Tibial artery (tissue), 4 donors: ENCODE measurements around the gene RHOT1.

Experiments used
- DNase-seq, 2 donors: peaks; one replicate each; pipeline ENCODE4 v3.0.0-alpha.2; 2019
- H3K27ac ChIP-seq, 2 donors: fragments of 200-600 bp; sonication (generic) in 1 of 2; 1 replicate in 1 of 2; 2 replicates in 1 of 2; pipeline ENCODE4 v1.5.1; 2018 to 2019; ENCODE audit warnings: mild to moderate bottlenecking in 1 of 2
- H3K27me3 ChIP-seq, 2 donors: fragments of 200-600 bp; sonication (generic) in 1 of 2; one replicate each; pipeline versions ENCODE4 v1.5.1 to v1.6.0; 2016 to 2019
- H3K36me3 ChIP-seq, 3 donors: fragments of 200-600 bp; sonication (generic) in 2 of 3; one replicate each; pipeline ENCODE4 v1.5.1; 2016 to 2019; ENCODE audit warnings: mild to moderate bottlenecking in 2 of 3
- H3K4me1 ChIP-seq, 4 donors: fragments of 200-600 bp; sonication (generic) in 2 of 4; 1 replicate in 3 of 4; 2 replicates in 1 of 4; pipeline ENCODE4 v1.5.1; 2016 to 2019
- H3K4me3 ChIP-seq, 2 donors: fragments of 200-600 bp; sonication (generic) in 1 of 2; 1 replicate in 1 of 2; 2 replicates in 1 of 2; pipeline ENCODE4 v1.5.1; 2018 to 2019; ENCODE audit warnings: mild to moderate bottlenecking in 2 of 2
- H3K9me3 ChIP-seq, 3 donors: fragments of 200-600 bp; sonication (generic) in 1 of 3; one replicate each; pipeline ENCODE4 v1.5.1; 2016 to 2019
- intact Hi-C: fragments of 100-400 bp; cut with DNase I; formaldehyde crosslinking; loops from one replicate; pipeline ENCODE4 v1.15.0; 2023; ENCODE audit warnings: low total_unique reads
- TF ChIP-seq, protein P1 (sequence below), 2 experiments: fragments of 200-600 bp in 1 of 2; fragments of 450-650 bp in 1 of 2; IDR thresholded peaks; one replicate each; pipeline ENCODE4 v1.5.1; 2017 to 2019; ENCODE audit warnings: antibody characterized with exemption in 2 of 2, mild to moderate bottlenecking in 1 of 2, moderate library complexity in 1 of 2

Gene RHOT1

DNA sequence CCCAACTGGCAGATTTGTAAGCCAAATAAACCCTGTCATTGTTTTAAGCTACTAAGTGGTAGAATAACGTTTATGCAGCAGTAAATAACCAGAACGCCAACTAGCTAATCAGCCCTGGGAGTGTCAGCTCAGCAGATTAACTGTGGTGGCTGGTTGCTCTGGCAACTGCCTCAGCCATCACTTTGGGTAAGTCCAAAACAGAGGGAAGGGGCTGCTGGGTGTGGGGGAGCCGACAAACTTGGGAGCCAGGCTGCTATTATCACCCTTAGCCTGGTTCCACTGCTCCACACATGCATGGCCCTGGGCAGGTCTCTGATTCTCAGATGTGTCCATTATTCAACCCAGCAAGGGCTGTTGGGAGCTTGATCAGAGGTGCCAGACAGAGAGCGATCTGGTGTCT lies 22.2 kb upstream of the RHOT1 start:
- Histone ChIP-seq H3K27me3 (peaks cover 0 to 24% of the 10 kb centered on the region in 2 donors), H3K36me3 (no peaks in the 10 kb centered on the region), H3K27ac (no peak overlapping the region), H3K9me3 (no peaks in the 10 kb centered on the region), H3K4me1 (peaks cover 0 to 4% (median 0%) of the 10 kb centered on the region in 4 donors), H3K4me3 (no peak overlapping the region)
- TF ChIP-seq, protein P1, sequence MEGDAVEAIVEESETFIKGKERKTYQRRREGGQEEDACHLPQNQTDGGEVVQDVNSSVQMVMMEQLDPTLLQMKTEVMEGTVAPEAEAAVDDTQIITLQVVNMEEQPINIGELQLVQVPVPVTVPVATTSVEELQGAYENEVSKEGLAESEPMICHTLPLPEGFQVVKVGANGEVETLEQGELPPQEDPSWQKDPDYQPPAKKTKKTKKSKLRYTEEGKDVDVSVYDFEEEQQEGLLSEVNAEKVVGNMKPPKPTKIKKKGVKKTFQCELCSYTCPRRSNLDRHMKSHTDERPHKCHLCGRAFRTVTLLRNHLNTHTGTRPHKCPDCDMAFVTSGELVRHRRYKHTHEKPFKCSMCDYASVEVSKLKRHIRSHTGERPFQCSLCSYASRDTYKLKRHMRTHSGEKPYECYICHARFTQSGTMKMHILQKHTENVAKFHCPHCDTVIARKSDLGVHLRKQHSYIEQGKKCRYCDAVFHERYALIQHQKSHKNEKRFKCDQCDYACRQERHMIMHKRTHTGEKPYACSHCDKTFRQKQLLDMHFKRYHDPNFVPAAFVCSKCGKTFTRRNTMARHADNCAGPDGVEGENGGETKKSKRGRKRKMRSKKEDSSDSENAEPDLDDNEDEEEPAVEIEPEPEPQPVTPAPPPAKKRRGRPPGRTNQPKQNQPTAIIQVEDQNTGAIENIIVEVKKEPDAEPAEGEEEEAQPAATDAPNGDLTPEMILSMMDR (IDR thresholded peaks at IDR 0.05), result no peak
- intact Hi-C loops, result no loop called here
- no peak for DNase-seq

DNA sequence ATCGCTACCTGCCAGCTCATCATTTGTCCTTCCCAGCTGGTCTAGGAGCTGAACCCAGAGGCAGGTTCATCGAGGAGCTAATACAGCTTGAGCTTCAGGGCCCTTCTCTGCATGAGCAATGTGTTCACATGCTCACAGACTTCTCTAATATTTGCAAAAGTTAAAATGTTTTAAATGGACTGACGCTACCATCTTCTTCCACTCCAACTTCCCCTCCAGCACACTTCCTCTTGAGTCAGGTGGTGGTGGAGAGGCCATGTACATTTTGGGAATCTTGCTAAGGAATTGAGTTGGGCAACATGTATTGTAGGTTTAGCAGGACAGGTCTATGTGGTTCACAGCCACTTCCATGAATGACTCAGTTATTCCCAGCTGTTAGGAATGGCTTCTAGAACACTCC lies 21.6 kb upstream of the RHOT1 start:
- intact Hi-C loops, result no loop called here
- Histone ChIP-seq H3K4me1 (peaks cover 0 to 4% (median 0%) of the 10 kb centered on the region in 4 donors), H3K9me3 (no peaks in the 10 kb centered on the region), H3K36me3 (no peaks in the 10 kb centered on the region), H3K4me3 (no peak overlapping the region), H3K27ac (no peak overlapping the region), H3K27me3 (peaks cover 0 to 24% of the 10 kb centered on the region in 2 donors)
- TF ChIP-seq, protein P1 (IDR thresholded peaks at IDR 0.05), result no peak
- no peak for DNase-seq

DNA sequence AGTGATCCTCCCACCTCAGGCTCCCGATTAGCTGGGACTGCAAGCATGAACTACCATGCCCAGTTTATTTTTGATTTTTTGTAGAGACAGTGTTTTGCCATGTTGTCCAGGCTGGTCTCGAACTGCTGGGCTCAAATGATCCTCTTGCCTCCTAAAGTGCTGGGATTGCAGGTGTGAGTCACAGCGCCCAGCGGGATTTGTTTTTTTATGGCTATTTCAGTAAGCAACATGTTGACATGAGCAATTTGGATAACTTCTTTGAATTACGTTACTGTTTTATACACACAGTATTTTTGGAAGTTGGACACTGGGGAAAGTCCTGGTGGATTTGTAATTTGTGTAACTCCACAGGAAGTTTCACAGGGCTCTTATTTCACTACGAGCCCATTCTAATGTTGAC lies 18.5 kb upstream of the RHOT1 start:
- H3K36me3 ChIP-seq, result no peaks in the 10 kb centered on the region
- DNase-seq, result no peak
- intact Hi-C loops, result no loop called here
- H3K4me3 ChIP-seq, result no peak overlapping the region
- H3K9me3 ChIP-seq, result no peaks in the 10 kb centered on the region
- TF ChIP-seq, protein P1 (IDR thresholded peaks at IDR 0.05), result no peak
- no peaks in the 10 kb centered on the region for H3K27me3 ChIP-seq
- peaks cover 0 to 19% (median 1%) of the 10 kb centered on the region in 4 donors for H3K4me1 ChIP-seq
- H3K27ac ChIP-seq, result no peak overlapping the region

DNA sequence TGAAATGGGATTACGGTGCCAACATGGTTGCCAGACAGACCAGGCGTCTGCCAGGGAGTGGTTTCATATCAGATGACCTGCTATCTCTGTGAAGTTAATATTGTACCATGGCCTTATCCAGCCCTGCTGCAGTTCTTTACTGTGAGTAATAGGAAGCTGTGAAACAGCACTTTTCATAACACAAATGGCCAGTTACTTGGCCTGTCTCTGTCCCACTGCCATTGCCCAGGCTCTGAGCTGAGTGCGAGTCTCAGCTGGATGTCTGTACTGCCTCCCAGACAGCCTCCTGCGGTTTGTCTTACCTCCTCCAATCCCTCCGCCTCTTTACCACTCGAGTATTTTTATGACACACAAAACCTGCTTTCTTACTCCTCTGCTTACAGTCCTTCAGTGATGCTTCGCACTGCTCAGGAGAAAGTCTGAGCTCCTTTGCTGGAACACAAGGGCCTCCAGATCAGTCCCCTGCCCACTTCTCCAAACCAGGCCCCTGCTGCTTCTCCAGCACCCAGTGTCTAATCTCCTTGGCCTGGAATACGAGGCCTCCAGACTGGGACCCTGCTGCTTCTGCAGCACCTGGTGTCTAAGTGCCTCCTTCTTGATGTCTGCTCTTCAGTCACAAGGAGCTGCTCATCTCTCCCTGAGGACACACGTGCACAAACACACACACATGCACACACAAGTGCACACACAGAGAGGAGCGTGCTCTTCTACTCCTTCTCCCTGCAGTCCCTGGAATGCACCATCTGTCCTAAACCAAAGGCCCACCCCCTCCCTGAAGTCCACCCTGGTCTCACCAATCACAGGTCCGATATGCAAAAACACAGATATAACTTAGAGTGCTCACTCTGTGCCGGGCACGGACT lies 17.1 kb upstream of the RHOT1 start:
- DNase-seq, result no peak
- no peak overlapping the region for H3K4me3 ChIP-seq
- intact Hi-C loops, result no loop called here

DNA sequence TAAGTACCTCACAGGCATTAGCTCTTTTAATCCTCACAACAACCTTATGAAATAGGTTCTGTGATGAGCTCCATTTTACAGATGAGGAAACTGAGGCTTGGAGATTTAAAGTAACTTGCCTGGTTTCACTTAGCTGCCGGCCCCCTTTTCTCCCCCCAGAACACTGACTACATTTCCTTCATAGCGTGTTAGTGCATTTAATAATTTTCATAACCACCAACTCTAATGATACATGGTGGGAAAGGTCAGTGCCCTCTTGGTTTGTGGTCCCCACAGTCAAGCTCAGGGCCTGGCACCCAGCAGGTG lies 16.5 kb upstream of the RHOT1 start:
- no peak for DNase-seq
- no peak overlapping the region for H3K27ac ChIP-seq
- TF ChIP-seq, protein P1 (IDR thresholded peaks at IDR 0.05), result no peak
- H3K36me3 ChIP-seq, result no peaks in the 10 kb centered on the region
- H3K4me3 ChIP-seq, result no peak overlapping the region
- H3K9me3 ChIP-seq, result no peaks in the 10 kb centered on the region
- intact Hi-C loops, result no loop called here
- no peaks in the 10 kb centered on the region for H3K27me3 ChIP-seq
- peaks cover 0 to 22% (median 1%) of the 10 kb centered on the region in 4 donors for H3K4me1 ChIP-seq

More for the DNA sequence above, 17.1 kb upstream of the RHOT1 start:
- H3K9me3 ChIP-seq, result no peaks in the 10 kb centered on the region
- H3K4me1 ChIP-seq, result peaks cover 0 to 22% (median 1%) of the 10 kb centered on the region in 4 donors
- no peaks in the 10 kb centered on the region for H3K27me3 ChIP-seq
- TF ChIP-seq, protein P1 (IDR thresholded peaks at IDR 0.05), result no peak
- no peaks in the 10 kb centered on the region for H3K36me3 ChIP-seq
- H3K27ac ChIP-seq, result no peak overlapping the region
